HEK293 (cell line): Measurements from ENCODE around the gene NARF.
"Not testable (repeated sequence)": the region's sequence is repeated elsewhere in the genome, so short reads cannot be mapped to it uniquely, and the experiment has no call there.

Source experiments
- CTCF ChIA-PET: fragments of 350-600 bp; formaldehyde crosslinking; extraction: SDS; loops from one replicate; lab custom pipeline; 2021; ENCODE audit warnings: antibody characterized with exemption; lab: Yijun Ruan, JAX
- POLR2A ChIA-PET: fragments of 300-600 bp; formaldehyde crosslinking; extraction: SDS; loops from one replicate; lab custom pipeline; 2020; ENCODE audit warnings: antibody characterized with exemption, inconsistent platforms; lab: Yijun Ruan, JAX
- H3K27ac ChIP-seq: fragments of 200-500 bp; sonication (Bioruptor generic); 2 replicates; pipeline ENCODE4 v1.5.1; 2014; ENCODE audit warnings: low read depth, low read length, control low read depth, inconsistent platforms; ENCODE audit errors: extremely low read depth
- H3K36me3 ChIP-seq, 2 experiments: fragments of 200-500 bp in 1 of 2; sonication (Bioruptor generic) in 1 of 2; 1 replicate in 1 of 2; 2 replicates in 1 of 2; pipeline ENCODE4 v1.5.1; 2014 to 2017; ENCODE audit warnings: inconsistent platforms in 2 of 2, low read length in 2 of 2; ENCODE audit not compliant: control insufficient read depth in 2 of 2, insufficient read depth in 1 of 2
- H3K4me1 ChIP-seq: fragments of 200-500 bp; sonication (Bioruptor generic); 2 replicates; pipeline ENCODE4 v1.5.1; 2014; ENCODE audit warnings: mild to moderate bottlenecking, low read length, inconsistent platforms; ENCODE audit not compliant: control insufficient read depth, insufficient read depth
- H3K4me3 ChIP-seq: 2 replicates; pipeline ENCODE4 v1.5.1; 2011; ENCODE audit warnings: low read depth, mild to moderate bottlenecking, control low read depth, low read length, moderate library complexity
- H3K9me3 ChIP-seq: fragments of 200-500 bp; sonication (Bioruptor generic); 2 replicates; pipeline ENCODE4 v1.5.1; 2014; ENCODE audit warnings: low read depth, low read length, inconsistent platforms; ENCODE audit not compliant: control insufficient read depth, insufficient read depth
- GLIS1 ChIP-seq: fragments of 450-650 bp; formaldehyde crosslinking; IDR thresholded peaks from 2 replicates; pipeline ENCODE4 v1.5.1; 2016; ENCODE audit warnings: missing biosample characterization, missing genetic modification characterization
- MEIS1 ChIP-seq: sonication (generic); formaldehyde crosslinking; IDR thresholded peaks from 2 replicates; pipeline ENCODE4 v1.8.1; 2022; ENCODE audit warnings: missing genetic modification reagents, mild to moderate bottlenecking, borderline replicate concordance
- OSR2 ChIP-seq: fragments of 450-650 bp; formaldehyde crosslinking; IDR thresholded peaks from 2 replicates; pipeline ENCODE4 v1.5.1; 2016; ENCODE audit warnings: missing biosample characterization, missing genetic modification characterization
- TCF7L2 ChIP-seq: IDR thresholded peaks from 2 replicates; pipeline ENCODE4 v1.6.1; 2011; ENCODE audit warnings: low read depth, mild to moderate bottlenecking, inconsistent platforms, low read length, moderate library complexity, borderline replicate concordance
- ZBTB20 ChIP-seq: fragments of 450-650 bp; formaldehyde crosslinking; IDR thresholded peaks from 2 replicates; pipeline ENCODE4 v1.5.1; 2016; ENCODE audit warnings: missing biosample characterization, missing genetic modification characterization
- ZBTB8A ChIP-seq: fragments of 450-650 bp; formaldehyde crosslinking; IDR thresholded peaks from 2 replicates; pipeline ENCODE4 v1.5.1; 2016; ENCODE audit warnings: missing biosample characterization, missing genetic modification characterization
- ZFHX2 ChIP-seq: fragments of 450-650 bp; formaldehyde crosslinking; conservative IDR thresholded peaks from 2 replicates; pipeline ENCODE4 v1.5.1; 2016; ENCODE audit warnings: missing biosample characterization, missing genetic modification characterization
- ZIC2 ChIP-seq: fragments of 450-650 bp; formaldehyde crosslinking; IDR thresholded peaks from 2 replicates; pipeline ENCODE4 v1.5.1; 2016; ENCODE audit warnings: missing biosample characterization, missing genetic modification characterization
- ZNF114 ChIP-seq: fragments of 450-650 bp; formaldehyde crosslinking; IDR thresholded peaks from 2 replicates; pipeline ENCODE4 v1.5.0; 2017; ENCODE audit warnings: missing biosample characterization, missing genetic modification characterization
- ZNF211 ChIP-seq: fragments of 450-650 bp; formaldehyde crosslinking; IDR thresholded peaks from 2 replicates; pipeline ENCODE4 v1.5.1; 2016; ENCODE audit warnings: low read depth, missing biosample characterization, missing genetic modification characterization
- ZNF335 ChIP-seq: fragments of 450-650 bp; formaldehyde crosslinking; conservative IDR thresholded peaks from 2 replicates; pipeline ENCODE4 v1.5.1; 2016; ENCODE audit warnings: missing biosample characterization, missing genetic modification characterization
- ZNF513 ChIP-seq: fragments of 450-650 bp; IDR thresholded peaks from 2 replicates; pipeline ENCODE4 v1.5.1; 2018; ENCODE audit warnings: missing biosample characterization, missing genetic modification characterization
- ZNF518A ChIP-seq: fragments of 450-650 bp; formaldehyde crosslinking; conservative IDR thresholded peaks from 2 replicates; pipeline ENCODE4 v1.5.1; 2016; ENCODE audit warnings: low read depth, missing biosample characterization, missing genetic modification characterization
- ZNF560 ChIP-seq: fragments of 450-650 bp; formaldehyde crosslinking; IDR thresholded peaks from 2 replicates; pipeline ENCODE4 v1.5.1; 2017; ENCODE audit warnings: missing biosample characterization, missing genetic modification characterization, borderline replicate concordance
- ZNF596 ChIP-seq: fragments of 450-650 bp; IDR thresholded peaks from 2 replicates; pipeline ENCODE4 v1.5.0; 2018; ENCODE audit warnings: missing biosample characterization, mild to moderate bottlenecking, missing genetic modification characterization, moderate library complexity
- ZNF600 ChIP-seq: fragments of 450-650 bp; formaldehyde crosslinking; IDR thresholded peaks from 2 replicates; pipeline ENCODE4 v1.5.1; 2016; ENCODE audit warnings: missing biosample characterization, missing genetic modification characterization
- ZNF658 ChIP-seq: fragments of 450-650 bp; formaldehyde crosslinking; IDR thresholded peaks from 2 replicates; pipeline ENCODE4; 2016; ENCODE audit warnings: missing biosample characterization, missing genetic modification characterization
- ZNF660 ChIP-seq: fragments of 450-650 bp; IDR thresholded peaks from 2 replicates; pipeline ENCODE4 v1.5.1; 2018; ENCODE audit warnings: missing biosample characterization, mild to moderate bottlenecking, missing genetic modification characterization
- ZNF777 ChIP-seq: fragments of 450-650 bp; formaldehyde crosslinking; IDR thresholded peaks from 2 replicates; pipeline ENCODE4 v1.5.1; 2017; ENCODE audit warnings: missing biosample characterization, missing genetic modification characterization, borderline replicate concordance
- ZNF791 ChIP-seq: fragments of 450-650 bp; formaldehyde crosslinking; IDR thresholded peaks from 2 replicates; pipeline ENCODE4 v1.5.1; 2016; ENCODE audit warnings: missing biosample characterization, missing genetic modification characterization
- ZXDB ChIP-seq: fragments of 450-650 bp; formaldehyde crosslinking; IDR thresholded peaks from 2 replicates; pipeline ENCODE4 v1.5.1; 2016; ENCODE audit warnings: missing biosample characterization, missing genetic modification characterization

The NARF gene

GRCh38 chr17:82458885-82459424 lies 414 bp downstream of the NARF start:
- ChIA-PET CTCF (interaction anchor here (0.7 kb wide), 1 partner anchor 102 kb away, joined by 3 read pairs; no protein-coding TSS in a partner anchor), POLR2A (interaction anchor here (0.7 to 1.5 kb wide), 2 partner anchors 16 to 60 kb away, joined by 3 read pairs; partner anchors contain the start of gene FOXK2)
- peak overlapping the region; percentile 95 for H3K27ac ChIP-seq
- H3K36me3 ChIP-seq: peaks cover 15 to 42% of the 10 kb centered on the region in 2 experiments
- H3K9me3 ChIP-seq: no peaks in the 10 kb centered on the region
- H3K4me3 ChIP-seq: peak overlapping the region; percentile 92
- TF ChIP-seq ZNF600 (tag by site-specific recombination): peak; percentile 45; the same call in 1 of the 2 replicates
- TF ChIP-seq GLIS1 (tag by site-specific recombination): peak; percentile 45
- peak; percentile 21; the same call in 1 of the 2 replicates for TF ChIP-seq TCF7L2
- peak; percentile 72 for TF ChIP-seq ZNF335 (tag by site-specific recombination)
- no peak for TF ChIP-seq ZNF211 (tag by site-specific recombination)
- no peak for TF ChIP-seq ZNF518A
- peak; percentile 83 for TF ChIP-seq ZXDB (tag by site-specific recombination)
- TF ChIP-seq ZNF596 (tag by site-specific recombination): peak; percentile 26; the same call in 1 of the 2 replicates
- TF ChIP-seq ZNF513 (tag by site-specific recombination): peak; percentile 41; the same call in 1 of the 2 replicates
- 0 out of 2 replicates have a peak, but pooled peaks have one; percentile 58 for TF ChIP-seq MEIS1
- no peak for TF ChIP-seq ZNF658
- TF ChIP-seq ZNF777: no peak
- no peak for TF ChIP-seq OSR2 (tag by site-specific recombination)
- TF ChIP-seq ZFHX2: peak; percentile 38; the same call in 1 of the 2 replicates
- TF ChIP-seq ZBTB8A (tag by site-specific recombination): peak; percentile 41
- peak; percentile 48; the same call in 1 of the 2 replicates for TF ChIP-seq ZIC2 (tag by site-specific recombination)
- no peak for TF ChIP-seq ZNF560
- peak; percentile 19; the same call in 1 of the 2 replicates for TF ChIP-seq ZBTB20
- TF ChIP-seq ZNF791 (tag by site-specific recombination): no peak
- TF ChIP-seq ZNF660 (tag by site-specific recombination): peak; percentile 7
- TF ChIP-seq ZNF114: no peak
- peaks cover 5% of the 10 kb centered on the region for H3K4me1 ChIP-seq

- not testable (repeated sequence) for H3K9me3 ChIP-seq, H3K4me1 ChIP-seq, H3K27ac ChIP-seq, H3K4me3 ChIP-seq
- H3K36me3 ChIP-seq: peaks cover 15 to 52% of the 10 kb centered on the region in 2 experiments
- POLR2A ChIA-PET: interaction anchor here (1.5 kb wide), 2 partner anchors 60 to 62 kb away, joined by 3 read pairs; partner anchors contain the start of gene FOXK2
- CTCF ChIA-PET: interaction anchor here (1.0 kb wide), 1 partner anchor 34 kb away, joined by 3 read pairs; no protein-coding TSS in a partner anchor
Observed at GRCh38 chr17:82459936-82460335, 1.4 kb downstream of the NARF start.
